Stimulated activated CD4-positive, alpha-beta T cell treated with anti-CD3 and anti-CD28 coated beads, Interleukin-15, amount 100 ng/mL, for 1 hour (primary cell): ENCODE data around the gene APOL3.
"Not testable (repeated sequence)": the region's sequence is repeated elsewhere in the genome, so short reads cannot be mapped to it uniquely, and the experiment has no call there.

ENCODE experiments used
- DNase-seq, 2 donors: peaks; one replicate each; pipeline ENCODE4 v3.0.0-alpha.2; 2020; ENCODE audit warnings: low read depth in 1 of 2, low spot score in 1 of 2

The APOL3 gene

DNA sequence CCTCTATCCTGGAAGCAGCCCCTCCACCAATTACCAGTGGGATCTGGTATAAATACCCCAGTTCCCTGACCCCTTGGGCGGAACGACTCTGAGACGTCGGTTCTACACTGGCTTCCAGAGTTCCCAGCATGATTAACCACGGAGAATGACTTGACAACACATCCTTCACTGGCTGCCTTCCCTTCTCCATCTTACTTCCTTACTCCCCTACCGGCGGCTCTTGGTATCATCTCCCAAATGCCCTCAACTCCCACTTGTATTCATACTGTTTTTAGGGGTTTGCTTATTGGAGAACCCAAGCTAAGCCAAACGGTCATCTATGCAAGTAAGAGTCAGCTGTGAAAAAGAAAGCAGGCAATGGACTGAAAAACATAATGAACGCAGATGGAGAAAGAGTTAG is 56.1 kb downstream of the APOL3 start:
- DNase-seq: no peak

DNA sequence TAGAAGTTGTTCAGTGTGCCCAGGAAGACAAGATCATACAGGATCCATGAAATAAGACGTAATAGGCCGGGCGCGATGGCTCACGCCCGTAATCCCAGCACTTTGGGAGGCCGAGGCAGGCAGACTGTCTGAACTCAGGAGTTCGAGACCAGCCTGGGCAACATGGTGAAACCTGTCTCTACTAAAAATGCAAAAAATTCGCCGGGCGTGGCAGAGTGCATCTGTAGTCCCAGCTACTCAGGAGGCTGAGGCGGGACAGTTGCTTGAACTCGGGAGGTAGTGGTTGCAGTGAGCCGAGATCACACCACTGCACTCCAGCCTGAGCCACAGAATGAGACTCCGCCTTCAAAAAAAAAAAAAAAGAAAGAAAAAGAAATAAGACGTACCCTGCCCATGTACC is 56.7 kb downstream of the APOL3 start:
- no peak for DNase-seq

GRCh38 chr22:36102995-36103394 is 57.6 kb downstream of the APOL3 start:
- no peak for DNase-seq

DNA sequence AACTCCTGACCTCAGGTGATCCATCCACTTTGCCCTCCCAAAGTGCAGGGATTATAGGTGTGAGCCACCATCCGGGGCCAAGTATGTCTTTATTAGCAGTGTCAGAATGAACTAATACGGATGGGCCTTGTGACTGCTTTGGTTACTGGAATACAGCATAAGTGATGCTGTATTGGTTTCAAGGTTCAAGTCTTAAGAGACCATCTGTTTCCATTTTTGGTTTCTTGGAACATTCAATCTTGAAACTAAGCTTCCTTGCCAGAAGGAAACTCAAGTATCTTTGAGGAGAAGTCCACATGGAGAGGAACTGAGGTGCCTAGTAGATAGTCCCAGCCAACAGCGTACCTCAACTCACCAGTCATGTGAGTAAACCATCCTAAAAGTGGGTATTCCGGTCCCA is 58.8 kb downstream of the APOL3 start:
- DNase-seq: no peak

DNA sequence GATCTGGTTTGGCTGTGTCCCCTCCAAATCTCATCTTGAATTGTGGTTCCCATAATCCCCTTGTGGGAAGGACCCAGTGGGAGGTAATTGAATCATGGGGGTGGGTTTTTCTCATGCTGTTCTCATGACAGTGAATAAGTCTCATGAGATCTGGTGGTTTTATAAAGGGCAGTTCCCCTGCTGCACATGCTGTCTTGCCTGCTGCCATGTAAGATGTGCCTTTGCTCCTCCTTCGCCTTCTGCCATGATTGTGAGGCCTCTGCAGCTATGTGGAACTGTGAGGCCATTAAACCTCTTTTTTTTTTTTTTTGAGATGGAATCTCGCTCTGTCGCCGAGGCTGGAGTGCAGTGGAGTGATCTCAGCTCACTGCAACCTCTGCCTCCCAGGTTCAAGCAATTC is 59.6 kb downstream of the APOL3 start:
- DNase-seq: not testable (repeated sequence)

DNA sequence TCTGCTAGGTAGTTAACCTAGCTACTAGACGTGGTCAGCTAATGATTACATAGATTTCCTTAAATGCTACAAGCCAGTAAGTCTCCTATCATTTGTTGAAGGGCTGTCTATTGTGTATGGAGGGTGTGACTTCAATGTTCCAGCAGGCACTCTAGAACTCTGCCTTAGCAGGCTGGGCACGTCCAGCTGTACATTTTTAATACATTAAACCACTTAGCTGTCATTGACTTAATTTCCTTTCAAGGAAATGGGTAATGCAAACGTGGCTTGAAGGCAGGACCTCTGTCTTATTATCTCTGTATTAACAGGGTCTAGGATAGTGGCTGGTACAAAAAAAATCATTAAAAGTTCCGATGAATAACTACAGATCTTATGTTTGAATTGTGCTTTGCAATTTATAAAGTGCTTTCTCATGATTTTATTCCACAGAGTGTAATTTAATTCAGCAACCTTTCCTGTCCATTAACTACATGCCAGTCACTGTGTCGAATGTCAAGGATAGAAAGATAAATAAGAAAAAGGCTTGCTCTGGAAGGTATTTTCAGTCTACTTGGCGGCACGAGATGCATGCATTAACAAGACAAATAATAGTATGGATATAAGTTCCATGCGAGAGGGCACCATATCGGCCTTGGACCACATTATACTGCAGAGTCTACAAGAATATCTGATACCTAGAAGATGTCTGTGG is 60.3 kb downstream of the APOL3 start:
- DNase-seq: no peak

- DNase-seq: not testable (repeated sequence)
Observed at GRCh38 chr22:36099561-36099960, 61.0 kb downstream of the APOL3 start.

GRCh38 chr22:36097880-36098279 is 62.7 kb downstream of the APOL3 start:
- no peak for DNase-seq

- not testable (repeated sequence) for DNase-seq
Observed at GRCh38 chr22:36090772-36091171, 69.8 kb downstream of the APOL3 start.
